GM12874 (cell line): ENCODE results near the gene MOCOS.

Experiments
- CTCF ChIP-seq: IDR thresholded peaks from 2 replicates; pipeline ENCODE4 v1.5.1; 2011; ENCODE audit warnings: low read depth, mild to moderate bottlenecking, control low read depth, low read length, moderate library complexity; ENCODE audit not compliant: insufficient read depth

MOCOS gene

DNA sequence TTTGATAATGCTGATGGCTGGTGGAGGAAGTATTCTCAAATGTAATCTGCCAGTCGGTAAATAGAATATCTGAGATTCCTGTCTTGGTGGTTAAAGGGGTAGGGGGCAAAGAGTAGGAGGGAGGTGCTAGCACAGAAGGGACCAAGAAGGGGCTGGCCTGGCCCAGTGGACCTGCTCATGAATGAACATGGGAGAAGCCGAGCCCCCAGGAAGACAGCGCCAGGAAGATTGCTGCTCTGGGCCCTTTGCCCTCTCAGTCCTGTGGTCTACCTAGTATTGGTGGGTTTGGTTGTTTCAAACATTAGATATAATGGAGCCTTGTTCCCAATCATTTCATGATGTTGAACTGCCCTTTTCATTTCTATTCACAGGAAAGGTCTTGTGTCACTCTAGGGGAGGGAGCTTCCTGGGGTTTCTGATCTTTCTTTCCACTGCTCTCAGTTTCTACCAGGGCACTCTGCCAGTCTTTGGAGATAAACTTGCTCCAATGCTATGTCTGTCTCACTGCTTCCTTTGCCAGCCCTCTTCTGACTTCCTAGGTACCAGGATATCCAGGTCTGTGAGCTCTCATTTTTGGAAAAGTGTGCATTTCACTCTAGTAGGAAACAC is 5.3 kb upstream of the MOCOS start:
- TF ChIP-seq CTCF, result no peak

GRCh38 chr18:36183033-36183432 is 4.3 kb upstream of the MOCOS start:
- no peak for TF ChIP-seq CTCF

DNA sequence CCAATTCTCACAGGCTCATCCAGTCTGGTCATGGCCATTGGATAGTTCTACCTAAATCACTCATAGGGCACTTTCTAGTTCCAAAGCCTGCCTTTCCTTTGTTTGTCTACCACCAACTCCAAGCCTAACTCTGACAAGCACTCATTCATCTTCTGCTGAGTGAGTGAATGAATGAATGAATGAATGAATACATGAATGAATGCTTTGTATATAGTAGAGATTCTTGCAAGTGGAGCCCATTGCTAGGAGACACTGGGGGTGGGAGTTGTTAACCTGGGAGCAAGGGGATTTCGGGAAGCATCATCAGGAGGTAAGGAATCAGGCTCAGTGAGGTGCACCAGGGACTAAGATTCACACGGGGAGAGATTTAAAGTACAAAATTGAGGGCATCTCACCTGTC is 3.3 kb upstream of the MOCOS start:
- no peak for TF ChIP-seq CTCF

- no peak for TF ChIP-seq CTCF
Observed at GRCh38 chr18:36185157-36185556, 2.1 kb upstream of the MOCOS start.

- no peak for TF ChIP-seq CTCF
Observed at GRCh38 chr18:36185901-36186460, 1.3 kb upstream of the MOCOS start.

DNA sequence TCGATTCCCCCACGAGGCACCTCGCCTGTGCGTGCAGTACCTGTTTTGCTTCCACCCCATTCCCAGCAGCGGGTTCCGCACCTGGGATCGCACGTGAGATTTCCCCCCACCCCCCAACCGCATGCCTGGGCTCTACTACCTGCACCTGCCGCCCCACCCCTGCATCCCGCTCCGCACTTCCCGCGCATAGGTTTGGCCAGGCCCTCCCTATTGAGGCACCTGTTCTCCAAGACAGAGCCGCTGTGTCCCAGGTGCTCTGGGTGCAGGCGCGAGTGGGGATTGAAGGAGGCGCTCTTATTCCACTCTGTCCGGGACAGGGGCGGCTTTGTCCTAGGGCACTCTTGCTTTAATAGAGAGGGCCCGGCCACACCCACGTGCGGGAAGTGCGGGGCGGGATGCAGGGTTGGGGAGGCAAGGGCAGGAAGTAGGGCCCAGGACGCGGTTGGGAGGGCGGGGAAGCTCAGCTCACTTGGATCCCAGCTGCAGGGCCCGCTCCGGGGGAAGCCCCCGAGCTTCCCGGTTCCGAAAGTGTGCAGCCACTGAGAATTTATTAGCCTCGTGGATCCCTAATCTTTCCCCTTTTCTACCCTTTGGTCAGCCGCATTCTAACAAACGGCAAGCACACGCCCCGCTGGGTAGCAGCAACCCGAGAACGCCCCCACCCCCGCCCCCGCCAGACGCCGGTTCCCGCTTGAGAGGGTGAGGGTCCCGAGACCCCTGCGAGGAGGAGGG is 670 bp upstream of the MOCOS start:
- no peak for TF ChIP-seq CTCF

DNA sequence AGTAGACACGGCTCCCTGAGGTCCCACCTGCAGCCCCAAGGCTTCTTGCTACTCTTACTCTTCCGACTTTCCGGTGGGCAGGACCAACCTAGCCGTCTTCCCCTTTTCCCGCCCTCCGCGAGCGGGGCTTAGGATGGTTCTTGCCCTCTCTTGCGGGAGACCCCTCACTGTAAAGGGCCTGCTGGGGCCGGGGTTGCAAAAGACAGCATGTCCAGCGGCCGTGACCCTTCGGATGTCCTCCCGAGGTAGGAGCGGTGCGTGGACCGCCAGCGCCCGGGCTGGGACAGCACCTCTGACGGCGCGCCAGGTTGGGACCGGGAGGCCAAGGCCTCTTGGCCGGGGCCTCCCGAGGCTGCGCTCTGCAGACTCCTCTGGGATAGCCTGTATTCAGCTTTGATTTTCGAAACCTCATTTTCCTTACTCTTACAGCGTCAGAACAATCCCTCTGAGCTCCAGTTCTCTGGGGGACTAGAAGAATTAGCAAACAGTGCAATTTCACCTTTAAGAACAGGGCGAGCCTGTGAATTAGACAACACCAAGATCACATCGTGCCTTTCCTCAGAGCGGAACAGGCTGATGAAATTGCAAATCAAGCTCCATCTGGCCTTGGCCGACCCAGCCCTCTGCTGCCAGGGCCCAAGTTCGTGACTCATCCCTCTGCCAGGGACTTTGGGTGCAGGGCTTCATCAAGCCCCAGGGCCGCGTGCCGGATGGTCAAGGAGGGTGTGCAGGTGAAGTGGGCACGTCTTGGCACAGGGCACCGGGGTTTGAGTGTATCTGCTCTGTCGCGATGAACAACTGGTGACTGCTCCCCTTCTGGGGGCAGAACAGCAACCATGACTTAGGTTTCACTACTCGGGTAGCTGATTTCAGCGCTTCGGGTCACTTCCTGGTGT is 777 bp downstream of the MOCOS start:
- no peak for TF ChIP-seq CTCF
